NCI-H1092 treated with DMSO at 0.1 percent for 48 hours (cell line): ENCODE data around the gene NCF2.

Experiments
- DNase-seq: peaks from one replicate; lab custom pipeline; 2025; lab: John Stamatoyannopoulos, UW

NCF2 gene

GRCh38 chr1:183583466-183583865, 6.8 kb downstream of the NCF2 start:
- no peak for DNase-seq

GRCh38 chr1:183582021-183582713, 8.1 kb downstream of the NCF2 start:
- DNase-seq = no peak

DNA sequence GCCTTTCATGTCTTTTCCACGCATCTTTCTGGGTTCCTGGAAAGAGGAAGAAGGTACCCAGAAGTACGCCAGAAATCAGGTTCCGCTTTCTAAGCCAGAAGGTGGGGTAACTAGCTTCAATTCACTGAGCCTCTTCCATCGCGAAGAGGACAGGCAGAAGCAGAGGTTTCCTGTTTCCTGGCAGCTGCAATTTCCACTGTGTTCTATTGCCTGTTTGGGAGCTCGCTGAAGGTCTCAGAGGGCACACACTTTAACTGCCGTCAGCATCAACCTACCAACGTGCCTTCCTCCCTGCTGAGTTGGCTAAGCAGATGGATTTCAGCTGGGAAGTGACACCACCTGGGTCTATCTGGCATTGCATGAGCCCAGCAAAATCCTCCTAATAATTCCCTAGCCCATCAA, 10.0 kb downstream of the NCF2 start:
- DNase-seq = peak; percentile 11

- no peak for DNase-seq
Measured at GRCh38 chr1:183578856-183579255, 11.4 kb downstream of the NCF2 start.

- no peak for DNase-seq
Measured at GRCh38 chr1:183577897-183578465, 12.3 kb downstream of the NCF2 start.

GRCh38 chr1:183576537-183576936, 13.7 kb downstream of the NCF2 start:
- no peak for DNase-seq

DNA sequence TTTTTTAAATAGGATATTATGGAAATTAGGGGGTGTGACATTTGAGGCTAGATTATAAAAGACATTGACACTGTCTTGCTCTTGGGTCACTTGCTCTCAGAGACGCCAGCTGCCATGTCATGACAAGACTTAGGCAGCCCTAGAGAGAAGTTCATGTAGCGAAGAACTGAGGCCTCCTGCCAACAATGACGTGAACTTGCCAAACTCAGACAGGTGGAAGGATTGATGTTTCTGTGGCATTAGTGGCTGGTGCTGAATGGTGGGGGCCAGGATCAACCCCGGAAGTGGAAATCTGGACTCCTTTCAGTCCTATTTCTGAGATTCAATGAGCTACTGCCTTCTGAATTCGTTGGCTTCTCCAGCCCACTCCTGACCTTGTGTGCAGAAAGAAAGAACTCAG, 14.7 kb downstream of the NCF2 start:
- DNase-seq = no peak

DNA sequence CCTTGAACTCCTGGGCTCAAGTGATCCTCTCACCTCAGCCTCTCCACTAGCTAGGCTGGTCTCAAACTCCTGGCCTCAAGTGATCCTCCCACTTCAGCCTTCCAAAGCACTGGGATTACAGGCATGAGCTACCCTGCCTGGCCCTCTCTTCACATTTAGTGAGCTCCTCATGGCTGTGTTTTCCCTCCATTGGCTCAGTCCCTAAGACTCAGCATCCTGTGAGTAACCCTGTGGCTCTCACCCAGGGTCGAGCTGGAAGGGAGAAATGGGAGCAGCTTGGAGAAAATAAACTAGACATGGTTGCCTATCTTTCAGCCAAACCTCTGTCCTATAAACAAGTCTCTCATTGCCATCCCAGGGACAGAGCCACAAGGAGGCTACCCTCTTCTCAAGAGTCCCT, 17.5 kb downstream of the NCF2 start:
- no peak for DNase-seq

DNA sequence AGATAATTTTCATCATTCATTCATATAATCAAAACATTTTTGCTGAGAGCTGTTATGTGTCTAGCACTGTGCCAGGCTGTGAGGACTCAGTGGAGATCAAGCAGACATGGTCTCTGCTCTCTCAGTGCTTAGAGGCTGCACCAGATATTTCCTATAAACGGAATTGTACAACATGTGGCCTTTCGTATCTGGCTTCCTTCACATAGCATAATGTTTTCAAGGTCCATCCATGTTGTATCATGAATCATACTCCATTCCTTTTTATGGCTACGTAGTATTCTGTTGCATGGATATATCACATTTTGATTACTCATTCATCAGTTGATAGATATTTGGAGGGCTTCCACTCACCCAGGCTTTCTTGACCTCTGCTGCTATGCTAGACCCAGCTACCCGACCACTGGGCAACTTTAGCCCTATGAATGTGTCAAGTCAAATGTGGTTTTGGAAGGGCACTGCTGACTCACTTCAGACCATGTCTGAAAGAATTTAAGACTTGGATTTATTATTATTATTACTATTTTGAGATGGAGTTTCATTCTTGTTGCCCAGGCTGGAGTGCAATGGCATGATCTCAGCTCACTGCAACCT, 18.5 kb downstream of the NCF2 start:
- DNase-seq = no peak

DNA sequence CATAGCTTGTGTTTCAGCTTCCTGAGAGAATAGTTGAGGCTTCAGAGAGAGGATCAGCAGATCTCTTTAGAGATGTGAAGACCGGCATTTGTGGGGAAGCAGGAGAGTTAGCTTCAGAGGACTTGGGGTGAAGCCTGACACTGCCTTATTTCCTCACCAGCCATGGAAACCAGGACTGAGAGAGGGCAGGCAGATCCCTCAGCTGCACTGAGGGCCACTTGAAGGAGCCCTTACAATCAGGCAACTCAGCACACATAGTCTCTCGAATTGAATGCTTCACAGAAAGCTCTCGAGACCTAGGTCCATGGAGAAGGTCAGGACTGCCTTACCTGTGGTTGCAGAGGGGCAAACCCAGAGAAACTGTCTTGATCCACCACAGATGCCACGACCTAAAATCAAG, 19.8 kb downstream of the NCF2 start:
- DNase-seq = no peak

- no peak for DNase-seq
Measured at GRCh38 chr1:183569801-183570200, 20.5 kb downstream of the NCF2 start.

DNA sequence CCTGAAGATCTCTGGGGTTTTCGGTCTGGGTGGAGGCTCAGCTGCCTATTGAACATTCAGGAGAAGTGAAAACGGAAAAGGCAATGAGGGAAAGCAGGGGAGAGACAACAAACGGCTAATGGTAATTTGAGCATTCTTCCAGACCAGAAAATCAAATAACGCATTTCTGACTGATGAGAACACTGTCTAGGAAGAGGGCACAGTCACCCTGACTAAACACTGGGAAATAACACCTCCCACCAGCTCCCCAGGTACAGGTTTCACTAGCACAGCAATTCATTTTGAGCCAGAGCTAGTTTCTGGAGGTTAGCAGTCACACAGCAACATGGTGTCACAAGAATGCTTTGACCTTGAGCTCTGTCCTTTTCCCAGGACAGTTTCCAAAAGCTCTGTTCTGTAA, 21.1 kb downstream of the NCF2 start:
- DNase-seq = no peak

DNA sequence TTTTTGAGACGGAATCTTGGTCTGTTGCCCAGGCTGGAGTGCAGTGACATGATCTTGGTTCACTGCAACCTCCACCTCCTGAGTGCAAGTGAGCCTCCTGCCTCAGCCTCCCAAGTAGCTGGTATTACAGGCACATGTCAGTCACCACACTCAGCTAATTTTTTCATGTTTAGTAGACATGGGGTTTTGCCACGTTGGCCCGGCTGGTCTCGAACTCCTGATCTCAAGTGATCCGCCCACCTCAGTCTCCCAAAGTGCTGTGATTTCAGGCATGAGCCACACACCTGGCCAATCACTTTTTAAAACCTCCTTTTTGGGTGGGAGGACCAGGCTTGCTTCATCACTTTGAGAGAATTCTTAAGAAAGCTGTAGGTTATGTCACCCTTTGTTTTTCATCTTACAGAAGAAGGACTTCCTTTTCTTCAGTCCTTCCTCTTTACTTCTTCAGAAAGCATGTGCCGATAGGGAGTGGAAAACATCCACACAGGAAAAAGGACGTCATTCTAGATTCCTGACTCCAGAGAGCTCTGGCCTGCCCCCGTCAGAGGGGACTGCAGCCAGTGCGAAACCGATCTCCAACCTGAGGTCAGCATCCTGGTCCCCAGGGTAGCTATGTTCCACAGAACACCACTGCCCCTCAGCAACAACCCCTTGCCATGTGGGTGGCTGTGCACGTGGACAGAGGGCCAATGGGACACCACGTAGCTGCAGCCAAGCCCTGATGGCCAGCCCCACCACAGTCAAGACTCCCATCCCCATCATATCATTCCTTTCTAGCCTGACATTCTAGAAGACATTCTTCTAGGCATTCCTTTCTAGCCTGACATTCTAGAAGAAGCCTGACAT, 21.9 kb downstream of the NCF2 start:
- no peak for DNase-seq

DNA sequence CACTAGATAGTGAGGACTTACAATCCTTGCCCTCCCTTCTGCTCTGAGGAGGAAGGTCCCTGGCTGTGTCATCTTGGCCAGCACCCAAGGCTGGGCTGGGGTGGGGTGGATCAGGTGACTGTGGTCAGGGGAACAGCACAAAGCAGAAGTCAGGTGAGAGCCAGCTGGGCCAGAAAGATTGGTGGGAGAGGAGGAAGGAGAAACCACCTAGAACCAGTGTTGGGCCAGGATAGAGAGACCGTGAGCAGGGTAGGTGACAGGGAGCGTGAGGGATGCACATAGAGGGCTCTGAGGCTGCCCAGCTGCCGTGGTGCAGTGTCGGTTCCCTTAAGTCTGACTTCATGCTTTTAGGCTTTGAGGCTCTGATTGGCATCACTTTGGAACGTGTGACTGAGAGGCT, 22.7 kb downstream of the NCF2 start:
- DNase-seq = peak; percentile 13

DNA sequence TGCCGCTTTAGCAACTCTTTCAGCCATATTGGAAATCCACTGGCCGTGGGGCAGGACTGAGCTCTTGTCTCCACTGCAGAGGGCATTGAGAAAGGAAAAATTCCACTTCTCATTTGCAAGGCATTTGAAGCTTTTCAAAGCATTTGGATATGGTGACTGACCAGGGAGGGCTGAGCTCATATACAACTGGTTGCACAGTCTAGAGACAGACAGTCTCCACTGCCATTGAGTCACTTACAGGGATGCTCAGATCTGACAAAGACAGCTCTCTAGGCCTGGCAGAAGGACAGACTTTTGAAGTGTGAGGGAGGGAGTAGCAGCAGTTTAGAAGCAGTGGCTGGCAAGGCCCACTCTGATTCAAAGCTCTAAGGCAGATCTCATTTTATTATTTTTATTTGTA, 24.2 kb downstream of the NCF2 start:
- DNase-seq = no peak

GRCh38 chr1:183565261-183565660, 25.0 kb downstream of the NCF2 start:
- no peak for DNase-seq

DNA sequence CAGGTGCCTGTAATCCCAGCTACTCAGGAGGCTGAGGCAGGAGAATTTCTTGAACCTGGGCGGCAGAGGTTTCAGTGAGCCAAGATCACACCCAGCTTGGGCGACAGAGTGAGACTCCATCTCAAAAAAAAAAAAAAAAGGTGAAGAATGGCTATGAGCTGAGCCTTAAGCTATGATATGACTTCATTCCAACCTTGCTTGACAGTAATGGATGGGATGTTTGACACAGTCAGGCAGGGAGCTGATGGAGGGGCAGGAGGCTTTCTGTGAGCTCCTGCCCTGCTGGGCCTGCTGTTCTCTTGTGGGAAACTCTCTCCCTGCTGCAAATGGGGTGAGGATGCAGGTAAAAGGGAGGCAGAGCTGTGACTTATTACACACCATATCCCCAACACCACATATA, 27.6 kb downstream of the NCF2 start:
- no peak for DNase-seq

- no peak for DNase-seq
Measured at GRCh38 chr1:183559061-183559460, 31.2 kb downstream of the NCF2 start.

- DNase-seq = no peak
Measured at GRCh38 chr1:183554577-183554976, 35.7 kb downstream of the NCF2 start.

GRCh38 chr1:183553764-183554163, 36.5 kb downstream of the NCF2 start:
- DNase-seq = no peak

DNA sequence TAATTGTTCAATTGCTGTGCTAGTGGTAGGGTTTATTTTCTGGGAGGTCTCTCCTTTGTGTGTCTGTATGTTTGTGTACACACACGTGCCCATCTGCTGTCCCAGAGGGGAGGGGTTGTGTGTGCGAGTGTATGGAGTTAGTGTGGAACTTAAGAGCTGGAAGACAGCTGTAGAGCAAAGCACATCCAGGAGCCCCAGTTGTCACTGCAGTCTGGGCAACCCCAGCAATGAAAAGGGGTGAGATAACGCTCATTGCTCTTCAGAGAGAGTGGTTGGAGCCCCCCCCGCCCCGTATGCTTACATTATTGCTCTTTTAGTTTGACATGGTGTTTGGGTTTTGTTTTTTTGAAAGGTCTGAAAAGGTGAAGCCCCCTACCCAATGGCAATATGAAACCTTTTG, 36.9 kb downstream of the NCF2 start:
- DNase-seq = no peak

DNA sequence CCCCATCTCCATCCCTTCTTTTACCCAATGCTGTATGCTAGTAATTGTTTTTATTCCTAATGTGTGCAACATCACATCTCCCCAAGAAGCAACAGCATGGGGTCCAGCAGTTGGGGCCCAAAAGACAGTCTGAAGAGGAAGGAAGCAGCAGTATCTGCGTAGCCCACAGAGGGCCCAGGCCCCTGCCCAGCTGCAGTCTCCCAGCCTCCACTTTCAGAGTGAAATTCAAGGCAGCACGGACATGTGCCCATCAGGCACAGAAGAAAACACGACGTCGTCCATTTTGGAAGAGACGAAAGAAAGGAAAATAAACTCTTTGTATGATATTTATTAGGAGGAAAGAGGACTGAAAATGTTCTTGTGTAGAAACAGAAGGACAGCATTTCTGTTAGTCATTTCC, 37.4 kb downstream of the NCF2 start:
- DNase-seq = no peak

DNA sequence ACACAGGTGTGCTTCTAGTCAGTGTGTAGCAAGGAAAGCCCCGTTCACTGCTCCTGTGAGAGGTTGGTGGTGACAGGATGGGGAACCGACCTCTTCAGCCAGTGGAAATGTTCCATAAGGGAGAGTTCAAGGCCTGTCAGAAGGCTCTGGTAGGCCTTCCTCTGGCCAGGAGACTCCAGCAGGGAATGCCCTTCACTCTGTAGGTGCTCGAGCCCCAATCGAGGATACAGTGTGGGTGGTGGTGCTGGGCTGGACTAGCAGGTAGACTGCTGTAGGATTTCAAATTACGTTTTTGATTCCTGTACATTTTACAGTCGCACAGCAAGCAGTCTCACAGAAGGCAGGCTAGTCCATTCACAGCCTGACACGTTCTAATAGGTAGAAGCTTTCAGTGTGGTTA, 37.8 kb downstream of the NCF2 start:
- no peak for DNase-seq
